ENCODE measurements around the gene B3GNT2. TPM values are rescaled to one million over a fixed set of nuclear protein-coding genes. Genes with fewer than 3 reads are reported as not detected.

The B3GNT2 gene
- total and polyA plus RNA-seq, 9 of the 15 experiments (the other 6 are each of a cell fraction or from before 2014, with no cell fraction given), result 6.0 to 38.9 (median 25.0) TPM

- H3K27ac ChIP-seq (ENCODE audit: extremely low read depth, low read depth, low read length), result no peak overlapping the region
- H3K27me3 ChIP-seq (ENCODE audit: control insufficient read depth in 2 of 2, insufficient read depth in 2 of 2, low read length in 2 of 2), result no peaks in the 10 kb centered on the region
- FAIRE-seq (no peak), ATAC-seq (no peak), DNase-seq (ENCODE audit: extremely low read depth in 1 of 4, low spot score in 3 of 4) (no peak)
- H2AFZ ChIP-seq (ENCODE audit: low read depth, low read length), result no peak overlapping the region
- H4K20me1 ChIP-seq (replicated peaks; ENCODE audit: control insufficient read depth, insufficient read depth, low read length), result no peaks in the 10 kb centered on the region
- ChIA-PET CTCF (ENCODE audit: low intra/inter-chr PET ratio) (no interaction called here), POLR2A (no interaction called here)
- intact Hi-C loops (cut with micrococcal nuclease), result no loop called here
- H3K36me3 ChIP-seq (ENCODE audit: control insufficient read depth, insufficient read depth, low read length), result no peaks in the 10 kb centered on the region
- BruUV-seq (replicated peaks), result no TSS peak
- in situ Hi-C loops (cut with MboI), result no loop called here
- H3K4me2 ChIP-seq (ENCODE audit: insufficient read depth, low read length), result no peak overlapping the region
- 44% methylated on average over 3 of the region's 3 CpGs for WGBS (ENCODE audit: insufficient coverage, low coverage, missing lambda C conversion rate)
- H3K9ac ChIP-seq (ENCODE audit: insufficient read depth in 1 of 2, low read depth in 2 of 2, low read length in 2 of 2), result no peak overlapping the region
- no peaks in the 10 kb centered on the region for H3K9me1 ChIP-seq (ENCODE audit: control insufficient read depth, insufficient read depth, low read length)
- no peak overlapping the region for H3K4me3 ChIP-seq
- TF ChIP-seq ZNF217 (CRISPR knock-in tag; IDR thresholded peaks at IDR 0.05) (no peak), CAMTA2 (CRISPR knock-in tag; conservative IDR thresholded peaks at IDR 0.05) (no peak), BHLHE40 (IDR thresholded peaks at IDR 0.05; ENCODE audit: low read length) (no peak), SNRNP70 (optimal IDR thresholded peaks at IDR 0.05; ENCODE audit: low read depth, low read length) (no peak)
- no peaks in the 10 kb centered on the region for H3K9me3 ChIP-seq (replicated peaks; ENCODE audit: control insufficient read depth, insufficient read depth, low read depth, low read length)
- no peaks in the 10 kb centered on the region for H3K79me2 ChIP-seq (ENCODE audit: control insufficient read depth, insufficient read depth, low read length)
- peaks cover 0 to 5% of the 10 kb centered on the region in 2 experiments; a peak in 2 of 5 replicates for H3K4me1 ChIP-seq (replicated peaks in 1 of 2; ENCODE audit: control insufficient read depth in 2 of 2, insufficient read depth in 2 of 2, low read length in 2 of 2)
Measured at GRCh38 chr2:62184512-62185230, 11.2 kb upstream of the B3GNT2 start.

- no peaks in the 10 kb centered on the region for H3K79me2 ChIP-seq (ENCODE audit: control insufficient read depth, insufficient read depth, low read length)
- H3K4me3 ChIP-seq, result no peak overlapping the region
- no peaks in the 10 kb centered on the region for H3K36me3 ChIP-seq (ENCODE audit: control insufficient read depth, insufficient read depth, low read length)
- DNase-seq (ENCODE audit: extremely low read depth in 1 of 4, low spot score in 3 of 4) (peak in 1 of 4 experiments; percentile 36), ATAC-seq (0 out of 3 replicates have a peak, but pooled peaks have one; percentile 33), FAIRE-seq (peak; percentile 6)
- WGBS (ENCODE audit: insufficient coverage, low coverage, missing lambda C conversion rate), result 64% methylated on average over 15 of the region's 15 CpGs
- H3K4me2 ChIP-seq (ENCODE audit: insufficient read depth, low read length), result no peak overlapping the region
- no peak overlapping the region for H3K9ac ChIP-seq (ENCODE audit: insufficient read depth in 1 of 2, low read depth in 2 of 2, low read length in 2 of 2)
- H3K9me1 ChIP-seq (ENCODE audit: control insufficient read depth, insufficient read depth, low read length), result no peaks in the 10 kb centered on the region
- CTCF ChIA-PET (ENCODE audit: low intra/inter-chr PET ratio), result no interaction called here
- POLR2A ChIA-PET, result no interaction called here
- H3K27me3 ChIP-seq (ENCODE audit: control insufficient read depth in 2 of 2, insufficient read depth in 2 of 2, low read length in 2 of 2), result no peaks in the 10 kb centered on the region
- no TSS peak for BruUV-seq (replicated peaks)
- intact Hi-C loops (cut with micrococcal nuclease) (no loop called here), in situ Hi-C loops (cut with MboI) (no loop called here)
- no peaks in the 10 kb centered on the region for H4K20me1 ChIP-seq (replicated peaks; ENCODE audit: control insufficient read depth, insufficient read depth, low read length)
- H2AFZ ChIP-seq (ENCODE audit: low read depth, low read length), result peak overlapping the region; percentile 58; the same call in 1 of the 2 replicates
- H3K27ac ChIP-seq (ENCODE audit: extremely low read depth, low read depth, low read length), result no peak overlapping the region
- no peaks in the 10 kb centered on the region for H3K9me3 ChIP-seq (replicated peaks; ENCODE audit: control insufficient read depth, insufficient read depth, low read depth, low read length)
- H3K4me1 ChIP-seq (replicated peaks in 1 of 2; ENCODE audit: control insufficient read depth in 2 of 2, insufficient read depth in 2 of 2, low read length in 2 of 2), result peaks cover 0 to 5% of the 10 kb centered on the region in 2 experiments; a peak in 2 of 5 replicates
- TF ChIP-seq, protein P1, sequence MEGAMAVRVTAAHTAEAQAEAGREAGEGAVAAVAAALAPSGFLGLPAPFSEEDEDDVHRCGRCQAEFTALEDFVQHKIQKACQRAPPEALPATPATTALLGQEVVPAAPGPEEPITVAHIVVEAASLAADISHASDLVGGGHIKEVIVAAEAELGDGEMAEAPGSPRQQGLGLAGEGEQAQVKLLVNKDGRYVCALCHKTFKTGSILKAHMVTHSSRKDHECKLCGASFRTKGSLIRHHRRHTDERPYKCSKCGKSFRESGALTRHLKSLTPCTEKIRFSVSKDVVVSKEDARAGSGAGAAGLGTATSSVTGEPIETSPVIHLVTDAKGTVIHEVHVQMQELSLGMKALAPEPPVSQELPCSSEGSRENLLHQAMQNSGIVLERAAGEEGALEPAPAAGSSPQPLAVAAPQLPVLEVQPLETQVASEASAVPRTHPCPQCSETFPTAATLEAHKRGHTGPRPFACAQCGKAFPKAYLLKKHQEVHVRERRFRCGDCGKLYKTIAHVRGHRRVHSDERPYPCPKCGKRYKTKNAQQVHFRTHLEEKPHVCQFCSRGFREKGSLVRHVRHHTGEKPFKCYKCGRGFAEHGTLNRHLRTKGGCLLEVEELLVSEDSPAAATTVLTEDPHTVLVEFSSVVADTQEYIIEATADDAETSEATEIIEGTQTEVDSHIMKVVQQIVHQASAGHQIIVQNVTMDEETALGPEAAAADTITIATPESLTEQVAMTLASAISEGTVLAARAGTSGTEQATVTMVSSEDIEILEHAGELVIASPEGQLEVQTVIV (CRISPR knock-in tag; IDR thresholded peaks at IDR 0.05; ENCODE audit: borderline replicate concordance), result no peak
- TF ChIP-seq CBFA2T2 (conservative IDR thresholded peaks at IDR 0.05), result peak; percentile 19; the same call in 1 of the 2 replicates
- TF ChIP-seq HNRNPLL (IDR thresholded peaks at IDR 0.05; ENCODE audit: low read depth, low read length, poor library complexity, severe bottlenecking), result no peak
- peak; percentile 68; the same call in 1 of the 2 replicates for TF ChIP-seq RAD51 (IDR thresholded peaks at IDR 0.05; ENCODE audit: borderline replicate concordance, low read depth)
- TF ChIP-seq USF2 (CRISPR knock-in tag; IDR thresholded peaks at IDR 0.05), result peak; percentile 77
- no peak for TF ChIP-seq MIER1 (IDR thresholded peaks at IDR 0.05; ENCODE audit: low read depth)
Measured at GRCh38 chr2:62185475-62186155, 10.3 kb upstream of the B3GNT2 start.

Measured in K562 (cell line).